ENCODE data around the gene CDK6.

DNA sequence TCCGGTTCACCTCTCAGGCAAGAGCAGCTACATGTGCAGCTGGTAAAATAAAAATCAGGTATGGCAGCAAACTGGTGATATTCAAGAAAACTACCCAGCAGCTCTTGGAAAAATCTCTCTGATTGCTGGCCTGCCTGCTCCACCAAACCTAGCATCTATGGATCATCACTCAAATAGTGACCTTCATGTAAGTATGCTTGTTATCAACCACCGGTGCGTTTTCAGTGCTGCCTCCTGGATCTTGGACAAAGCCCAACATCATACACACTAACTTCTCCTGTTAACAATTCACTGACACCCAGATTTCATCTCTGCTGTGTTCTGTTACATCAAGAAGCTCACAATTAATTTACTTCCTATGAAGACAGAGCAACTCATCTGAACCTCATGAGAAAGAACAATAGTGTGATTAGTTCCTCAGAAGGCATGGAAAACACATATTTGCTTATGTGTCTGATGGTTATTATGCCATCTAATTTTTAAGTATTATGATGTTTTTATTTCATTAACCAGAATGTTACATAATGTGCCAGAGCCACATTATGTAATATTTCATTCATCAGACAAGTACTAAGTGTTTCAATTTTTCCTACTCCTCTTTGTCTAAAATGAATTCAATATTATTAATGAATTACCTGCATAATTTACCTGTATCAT is 8.8 kb downstream of the CDK6 start:
- TF ChIP-seq, protein P1, sequence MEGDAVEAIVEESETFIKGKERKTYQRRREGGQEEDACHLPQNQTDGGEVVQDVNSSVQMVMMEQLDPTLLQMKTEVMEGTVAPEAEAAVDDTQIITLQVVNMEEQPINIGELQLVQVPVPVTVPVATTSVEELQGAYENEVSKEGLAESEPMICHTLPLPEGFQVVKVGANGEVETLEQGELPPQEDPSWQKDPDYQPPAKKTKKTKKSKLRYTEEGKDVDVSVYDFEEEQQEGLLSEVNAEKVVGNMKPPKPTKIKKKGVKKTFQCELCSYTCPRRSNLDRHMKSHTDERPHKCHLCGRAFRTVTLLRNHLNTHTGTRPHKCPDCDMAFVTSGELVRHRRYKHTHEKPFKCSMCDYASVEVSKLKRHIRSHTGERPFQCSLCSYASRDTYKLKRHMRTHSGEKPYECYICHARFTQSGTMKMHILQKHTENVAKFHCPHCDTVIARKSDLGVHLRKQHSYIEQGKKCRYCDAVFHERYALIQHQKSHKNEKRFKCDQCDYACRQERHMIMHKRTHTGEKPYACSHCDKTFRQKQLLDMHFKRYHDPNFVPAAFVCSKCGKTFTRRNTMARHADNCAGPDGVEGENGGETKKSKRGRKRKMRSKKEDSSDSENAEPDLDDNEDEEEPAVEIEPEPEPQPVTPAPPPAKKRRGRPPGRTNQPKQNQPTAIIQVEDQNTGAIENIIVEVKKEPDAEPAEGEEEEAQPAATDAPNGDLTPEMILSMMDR (IDR thresholded peaks at IDR 0.05; ENCODE audit: borderline replicate concordance, extremely low read depth, low read length, poor library complexity, severe bottlenecking), result no peak
- no peak for TF ChIP-seq EZH2 (IDR thresholded peaks at IDR 0.05; ENCODE audit: borderline replicate concordance, low read depth, low read length, severe bottlenecking)
